Neuronal stem cell (in vitro differentiated cells): ENCODE measurements around the gene ZMYND10.

Experiments
- DNase-seq: peaks from one replicate; pipeline ENCODE4 v3.0.0-alpha.2; 2013; ENCODE audit warnings: low spot score
- H2AFZ ChIP-seq: one replicate; pipeline ENCODE4 v1.6.1; 2013; ENCODE audit warnings: mild to moderate bottlenecking, low read length, inconsistent platforms
- H2AK5ac ChIP-seq: 2 replicates; pipeline ENCODE4 v1.6.1; 2013; ENCODE audit warnings: low read depth, mild to moderate bottlenecking, inconsistent platforms, low read length, moderate library complexity, mixed read lengths
- H2BK120ac ChIP-seq: 2 replicates; pipeline ENCODE4 v1.6.1; 2013; ENCODE audit warnings: low read depth, mild to moderate bottlenecking, inconsistent platforms, low read length, moderate library complexity, mixed read lengths
- H2BK12ac ChIP-seq: one replicate; pipeline ENCODE4 v1.6.1; 2013; ENCODE audit warnings: low read length, inconsistent platforms
- H2BK15ac ChIP-seq: 2 replicates; pipeline ENCODE4 v1.6.1; 2013; ENCODE audit warnings: mild to moderate bottlenecking, low read length, inconsistent platforms, mixed read lengths
- H2BK5ac ChIP-seq: one replicate; pipeline ENCODE4 v1.6.1; 2013; ENCODE audit warnings: inconsistent platforms, mild to moderate bottlenecking, low read length, moderate library complexity
- H3K14ac ChIP-seq: one replicate; pipeline ENCODE4 v1.6.1; 2013; ENCODE audit warnings: low read length, inconsistent platforms
- H3K18ac ChIP-seq: 2 replicates; pipeline ENCODE4 v1.6.1; 2013; ENCODE audit warnings: low read length, inconsistent platforms
- H3K23ac ChIP-seq: 2 replicates; pipeline ENCODE4 v1.6.1; 2013; ENCODE audit warnings: low read depth, mild to moderate bottlenecking, mixed read lengths, low read length, inconsistent platforms; ENCODE audit not compliant: poor library complexity
- H3K27ac ChIP-seq: replicated peaks from 3 replicates; pipeline ENCODE4 v1.5.1; 2013; ENCODE audit warnings: low read length, inconsistent platforms
- H3K27me3 ChIP-seq, 3 experiments: 2 replicates each; pipeline ENCODE4 v1.6.1; 2013; ENCODE audit warnings: low read length in 3 of 3, mild to moderate bottlenecking in 2 of 3, inconsistent platforms in 1 of 3, low read depth in 1 of 3, mixed read lengths in 1 of 3, moderate library complexity in 1 of 3; ENCODE audit not compliant: control insufficient read depth in 3 of 3, insufficient read depth in 3 of 3
- H3K36me3 ChIP-seq, 2 donors: replicated peaks in 1 of 2; 2 replicates each; pipeline ENCODE4 v1.6.1; 2013; ENCODE audit warnings: low read length in 2 of 2; ENCODE audit not compliant: control insufficient read depth in 2 of 2, insufficient read depth in 2 of 2
- H3K4ac ChIP-seq: 2 replicates; pipeline ENCODE4 v1.6.1; 2013; ENCODE audit warnings: inconsistent platforms, mild to moderate bottlenecking, low read length, moderate library complexity
- H3K4me1 ChIP-seq, 2 donors: 1 replicate in 1 of 2; 2 replicates in 1 of 2; pipeline ENCODE4 v1.6.1; 2013; ENCODE audit warnings: low read length in 2 of 2, low read depth in 1 of 2; ENCODE audit not compliant: control insufficient read depth in 2 of 2, insufficient read depth in 1 of 2
- H3K4me2 ChIP-seq: one replicate; pipeline ENCODE4 v1.6.1; 2013; ENCODE audit warnings: mild to moderate bottlenecking, low read length, inconsistent platforms; ENCODE audit not compliant: insufficient read depth, poor library complexity, severe bottlenecking
- H3K4me3 ChIP-seq, 2 donors: 2 replicates each; pipeline ENCODE4 v1.5.1; 2013; ENCODE audit warnings: low read length in 2 of 2, mild to moderate bottlenecking in 2 of 2, inconsistent platforms in 1 of 2, moderate library complexity in 1 of 2
- H3K79me1 ChIP-seq: one replicate; pipeline ENCODE4 v1.6.1; 2013; ENCODE audit warnings: low read depth, mild to moderate bottlenecking, inconsistent platforms, low read length, moderate library complexity
- H3K9ac ChIP-seq: one replicate; pipeline ENCODE4 v1.6.1; 2013; ENCODE audit warnings: mild to moderate bottlenecking, low read depth, low read length, inconsistent platforms; ENCODE audit not compliant: poor library complexity
- H3K9me3 ChIP-seq, 2 donors: replicated peaks in 1 of 2; 2 replicates each; pipeline versions ENCODE3 to v1.6.1; 2013; ENCODE audit warnings: low read length in 2 of 2, mild to moderate bottlenecking in 2 of 2, inconsistent platforms in 1 of 2, low read depth in 1 of 2, mixed read lengths in 1 of 2, moderate library complexity in 1 of 2; ENCODE audit not compliant: control insufficient read depth in 2 of 2, insufficient read depth in 1 of 2
- H4K8ac ChIP-seq: one replicate; pipeline ENCODE4 v1.6.1; 2013; ENCODE audit warnings: low read depth, mild to moderate bottlenecking, inconsistent platforms, low read length, moderate library complexity
- H4K91ac ChIP-seq: one replicate; pipeline ENCODE4 v1.6.1; 2013; ENCODE audit warnings: low read length, low read depth, mild to moderate bottlenecking, inconsistent platforms; ENCODE audit not compliant: poor library complexity
- WGBS, 2 donors: extraction: QIAGEN DNeasy Blood & Tissue Kit; methylation state at CpG; one replicate each; pipeline ENCODE4 v1.1.7; 2013; ENCODE audit warnings: missing lambda C conversion rate in 2 of 2, mixed read lengths in 1 of 2; ENCODE audit not compliant: insufficient read length in 2 of 2, insufficient replicate concordance in 1 of 2; ENCODE audit errors: extremely low coverage in 2 of 2; 5-methylcytosine and 5-hydroxymethylcytosine counted together

The ZMYND10 gene

DNA sequence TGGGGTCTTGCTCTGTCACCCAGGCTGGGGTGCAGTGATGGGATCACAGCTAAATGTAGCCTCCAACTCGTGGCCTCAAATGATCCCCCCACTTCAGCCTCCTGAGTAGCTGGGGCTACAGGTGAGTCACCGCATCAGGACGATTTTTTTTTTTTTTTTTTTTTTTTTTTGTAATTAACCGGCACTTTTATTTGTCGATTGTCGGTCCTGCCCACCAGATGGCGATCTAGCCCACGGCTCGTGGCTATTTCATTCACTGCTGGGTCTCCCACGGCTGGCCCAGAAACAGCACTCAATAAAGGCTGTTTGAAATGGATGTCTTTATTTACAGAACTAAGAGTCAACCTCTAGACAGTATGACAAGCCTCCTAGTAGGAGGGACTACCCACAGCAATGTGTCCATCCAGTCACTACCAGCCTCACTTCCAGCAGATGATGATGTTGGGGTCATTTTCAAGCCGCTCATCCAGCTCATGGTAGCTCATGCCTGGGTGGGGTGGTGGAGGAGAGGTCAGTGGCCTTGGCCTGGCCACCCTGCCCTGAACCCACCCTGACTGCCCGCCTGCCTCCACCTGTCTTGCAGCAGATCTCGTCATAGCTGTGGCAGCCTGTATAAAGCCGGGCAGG lies 1.8 kb upstream of the ZMYND10 start:
- H4K91ac ChIP-seq = no peak overlapping the region
- H3K27me3 ChIP-seq = peaks cover 0 to 37% (median 17%) of the 10 kb centered on the region in 3 experiments
- no peak overlapping the region for H2BK120ac ChIP-seq
- H3K23ac ChIP-seq = no peak overlapping the region
- peaks cover 13 to 16% of the 10 kb centered on the region in 2 donors for H3K36me3 ChIP-seq
- no peaks in the 10 kb centered on the region for H3K9me3 ChIP-seq
- H3K9ac ChIP-seq = no peak overlapping the region
- no peak overlapping the region for H3K4me3 ChIP-seq
- H2BK15ac ChIP-seq = no peak overlapping the region
- no peak overlapping the region for H2AFZ ChIP-seq
- no peak overlapping the region for H3K4ac ChIP-seq
- H2AK5ac ChIP-seq = no peak overlapping the region
- no peak overlapping the region for H2BK5ac ChIP-seq
- peaks cover 13 to 16% of the 10 kb centered on the region in 2 donors for H3K4me1 ChIP-seq
- no peak overlapping the region for H3K14ac ChIP-seq
- no peak overlapping the region for H2BK12ac ChIP-seq
- H3K18ac ChIP-seq = no peak overlapping the region
- WGBS, 2 donors = no CpG with 5 or more reads among the region's 14 CpGs
- H3K79me1 ChIP-seq = peaks cover 3% of the 10 kb centered on the region
- no peak overlapping the region for H3K4me2 ChIP-seq
- no peak overlapping the region for H3K27ac ChIP-seq
- DNase-seq = peak; percentile 63
- H4K8ac ChIP-seq = no peak overlapping the region

DNA sequence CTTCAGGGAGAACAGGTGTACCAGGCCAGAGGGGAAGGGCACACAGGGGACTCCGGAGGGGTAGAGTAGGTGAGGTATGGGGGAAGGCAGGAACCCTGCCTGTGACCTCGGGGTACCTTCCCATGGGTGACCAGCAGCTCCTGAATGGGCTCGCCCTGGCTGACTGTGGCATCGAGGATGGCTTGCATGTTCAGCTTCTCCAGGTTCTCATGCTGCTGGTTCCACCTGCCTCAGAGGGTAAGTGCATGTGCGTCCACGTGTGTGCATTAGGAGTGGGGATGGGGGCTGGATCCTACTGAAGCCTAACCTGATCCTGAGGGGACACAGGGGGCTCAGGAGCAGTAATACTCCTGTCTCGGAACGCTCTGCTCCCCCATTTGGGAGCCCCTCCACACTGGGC lies 524 bp downstream of the ZMYND10 start:
- Histone ChIP-seq H3K4me2 (peak overlapping the region; percentile 96), H3K27me3 (peaks cover 11 to 60% (median 40%) of the 10 kb centered on the region in 3 experiments), H3K79me1 (no peaks in the 10 kb centered on the region), H2BK5ac (peak overlapping the region; percentile 21), H2BK15ac (peak overlapping the region; percentile 15), H3K9ac (no peak overlapping the region), H3K18ac (peak overlapping the region; percentile 84), H3K4ac (no peak overlapping the region), H3K9me3 (peaks cover 0 to 3% of the 10 kb centered on the region in 2 donors), H2BK12ac (no peak overlapping the region), H4K8ac (no peak overlapping the region), H4K91ac (no peak overlapping the region), H3K4me3 (no peak overlapping the region), H3K27ac (no peak overlapping the region), H3K14ac (no peak overlapping the region), H3K36me3 (peaks cover 13 to 16% of the 10 kb centered on the region in 2 donors), H2AK5ac (no peak overlapping the region), H3K4me1 (peaks cover 3 to 10% of the 10 kb centered on the region in 2 donors), H3K23ac (no peak overlapping the region), H2AFZ (peak overlapping the region; percentile 78), H2BK120ac (no peak overlapping the region)
- WGBS, 2 donors = no CpG with 5 or more reads among the region's 8 CpGs
- no peak for DNase-seq

DNA sequence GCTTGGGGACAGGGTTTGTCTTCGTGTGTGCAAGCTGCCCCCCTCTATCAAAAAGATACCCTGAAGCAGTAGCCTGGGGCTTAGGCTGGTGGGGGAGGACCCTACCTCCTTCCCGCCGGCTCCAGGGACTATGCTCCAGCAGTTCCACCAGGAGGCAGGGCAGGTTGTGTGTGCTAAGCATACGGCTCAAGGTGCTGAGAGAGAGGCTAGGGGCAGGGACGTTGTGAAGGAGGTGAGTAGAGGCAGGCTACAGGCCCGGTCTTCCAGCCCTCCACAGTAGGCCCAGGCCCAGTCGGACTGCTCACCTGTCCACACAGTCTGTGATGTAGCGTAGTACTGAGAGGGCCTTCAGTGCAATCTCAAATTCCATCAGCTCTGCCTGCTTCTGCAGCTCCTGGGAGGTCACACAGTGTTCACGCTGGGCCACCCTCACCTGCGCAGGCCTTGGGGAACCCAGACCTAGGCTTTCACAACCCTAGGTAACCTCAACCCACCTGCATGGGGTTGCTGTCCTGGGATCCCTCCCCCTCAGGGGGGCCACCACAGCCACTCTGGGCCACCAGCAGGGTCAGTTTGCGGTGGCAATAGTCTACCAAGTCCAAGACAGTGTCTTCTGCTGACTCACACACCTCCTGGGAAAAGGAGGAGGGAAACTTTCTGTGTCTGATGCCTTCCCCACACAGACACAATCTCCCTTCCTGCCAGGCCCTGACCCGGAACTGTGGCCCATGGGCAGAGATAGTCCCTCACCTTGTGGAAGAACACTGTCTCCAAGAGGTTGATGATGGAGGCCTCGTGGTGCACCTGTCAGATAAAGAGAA lies 2.5 kb downstream of the ZMYND10 start:
- H2BK120ac ChIP-seq = no peak overlapping the region
- H3K27me3 ChIP-seq = peaks cover 16 to 70% (median 56%) of the 10 kb centered on the region in 3 experiments
- no peak overlapping the region for H2BK12ac ChIP-seq
- peak overlapping the region; percentile 4 for H3K23ac ChIP-seq
- no peak overlapping the region for H4K91ac ChIP-seq
- H3K79me1 ChIP-seq = no peaks in the 10 kb centered on the region
- peaks cover 2 to 6% of the 10 kb centered on the region in 2 donors for H3K9me3 ChIP-seq
- H3K14ac ChIP-seq = no peak overlapping the region
- H3K4ac ChIP-seq = no peak overlapping the region
- no peak overlapping the region for H3K18ac ChIP-seq
- no CpG with 5 or more reads among the region's 13 CpGs for WGBS, 2 donors
- H3K36me3 ChIP-seq = peaks cover 4 to 6% of the 10 kb centered on the region in 2 donors
- no peak overlapping the region for H3K4me2 ChIP-seq
- H3K4me1 ChIP-seq = peaks cover 2 to 9% of the 10 kb centered on the region in 2 donors
- peak overlapping the region; percentile 56 for H2BK15ac ChIP-seq
- DNase-seq = no peak
- H3K9ac ChIP-seq = no peak overlapping the region
- H2BK5ac ChIP-seq = no peak overlapping the region
- no peak overlapping the region for H3K4me3 ChIP-seq
- peak overlapping the region; percentile 33 for H2AK5ac ChIP-seq
- H2AFZ ChIP-seq = no peak overlapping the region
- H3K27ac ChIP-seq = no peak overlapping the region
- H4K8ac ChIP-seq = no peak overlapping the region

DNA sequence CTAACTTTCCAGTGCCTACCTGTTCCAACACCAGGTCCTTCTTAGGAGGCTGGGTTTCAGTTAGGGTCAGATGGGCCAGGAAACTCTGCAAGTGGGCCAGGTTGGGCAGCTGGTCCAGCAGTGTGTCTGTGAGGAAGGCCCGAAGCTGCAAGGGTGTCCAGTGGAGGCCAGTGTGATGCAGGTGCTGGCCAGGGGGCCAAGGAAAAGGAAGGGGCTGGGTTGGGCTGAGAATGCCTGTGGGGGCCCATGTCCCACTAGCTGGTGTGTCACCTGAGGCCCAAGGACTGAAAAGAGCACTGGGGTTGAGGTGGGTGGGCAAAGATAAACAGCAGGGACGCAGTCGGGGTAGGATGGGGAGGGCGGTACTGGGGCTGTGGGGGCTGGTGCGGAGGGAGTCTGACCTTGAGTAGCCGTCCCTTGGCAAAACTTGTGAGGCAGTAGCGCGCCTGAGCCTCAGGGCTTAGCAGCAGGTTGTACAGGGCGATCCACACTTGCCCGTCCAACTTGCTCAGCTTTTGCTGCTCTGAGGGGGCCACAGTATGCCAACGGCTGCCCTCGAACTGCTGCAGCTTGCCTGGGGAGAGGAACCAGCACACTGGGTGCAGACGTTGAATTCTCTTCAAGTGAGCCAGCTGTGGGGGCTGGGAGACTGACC lies 3.4 kb downstream of the ZMYND10 start:
- Histone ChIP-seq H3K27ac (no peak overlapping the region), H3K27me3 (peaks cover 16 to 70% (median 56%) of the 10 kb centered on the region in 3 experiments), H2BK5ac (no peak overlapping the region), H3K14ac (no peak overlapping the region), H3K79me1 (no peaks in the 10 kb centered on the region), H3K23ac (peak overlapping the region; percentile 4), H3K18ac (no peak overlapping the region), H4K8ac (no peak overlapping the region), H3K4me2 (no peak overlapping the region), H3K4me3 (no peak overlapping the region), H2BK120ac (no peak overlapping the region), H3K9me3 (peaks cover 2 to 6% of the 10 kb centered on the region in 2 donors), H2BK15ac (peak overlapping the region; percentile 66), H2AFZ (no peak overlapping the region), H2BK12ac (no peak overlapping the region), H3K36me3 (no peaks in the 10 kb centered on the region), H3K9ac (peak overlapping the region; percentile 10), H3K4ac (no peak overlapping the region), H4K91ac (no peak overlapping the region), H2AK5ac (peak overlapping the region; percentile 33), H3K4me1 (peaks cover 3 to 12% of the 10 kb centered on the region in 2 donors)
- WGBS, 2 donors = no CpG with 5 or more reads among the region's 13 CpGs
- DNase-seq = no peak
